M059J (cell line): ENCODE data around the gene PYROXD2. TPM values are rescaled to one million over a fixed set of nuclear protein-coding genes. Genes with fewer than 3 reads are reported as not detected.

Experiments used
- DNase-seq: peaks from one replicate; pipeline ENCODE4 v3.0.0-alpha.2; 2012; ENCODE audit warnings: low read depth
- total RNA-seq: library from RNA; depleted of rRNA; stranded (reverse); fragments of >200 nt; shearing (Covaris generic); gene quantifications from 2 replicates; pipeline ENCODE4 v1.2.3, GENCODE V29; 2014

The PYROXD2 gene
- total RNA-seq, 1 experiment from 2014 or later, result 1.0 TPM

GRCh38 chr10:98394851-98395440 is 20.0 kb downstream of the PYROXD2 start:
- no peak for DNase-seq

GRCh38 chr10:98391578-98391991 is 23.4 kb downstream of the PYROXD2 start:
- DNase-seq, result no peak

DNA sequence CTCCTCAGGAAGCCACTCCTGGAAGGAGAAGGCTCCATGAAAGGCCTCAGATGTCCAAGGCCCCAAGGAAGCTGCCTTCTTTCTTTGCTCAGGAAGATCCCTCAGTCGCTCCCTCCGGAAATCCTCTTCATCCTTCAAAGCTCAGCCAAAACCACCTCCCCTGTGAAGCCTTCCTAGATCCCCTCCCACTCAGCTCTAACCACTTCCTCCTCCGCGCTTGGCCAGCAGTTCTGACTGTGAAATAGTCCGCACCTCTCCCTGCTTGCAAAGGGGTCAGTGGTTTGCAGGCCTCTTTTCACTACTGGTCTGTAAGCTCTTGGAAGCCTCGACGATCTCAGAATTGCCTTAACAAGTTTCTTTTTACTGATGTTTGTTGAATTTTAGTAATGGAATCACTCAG is 23.9 kb downstream of the PYROXD2 start:
- no peak for DNase-seq

GRCh38 chr10:98390406-98390805 is 24.6 kb downstream of the PYROXD2 start:
- DNase-seq, result no peak

GRCh38 chr10:98389398-98389797 is 25.6 kb downstream of the PYROXD2 start:
- no peak for DNase-seq

DNA sequence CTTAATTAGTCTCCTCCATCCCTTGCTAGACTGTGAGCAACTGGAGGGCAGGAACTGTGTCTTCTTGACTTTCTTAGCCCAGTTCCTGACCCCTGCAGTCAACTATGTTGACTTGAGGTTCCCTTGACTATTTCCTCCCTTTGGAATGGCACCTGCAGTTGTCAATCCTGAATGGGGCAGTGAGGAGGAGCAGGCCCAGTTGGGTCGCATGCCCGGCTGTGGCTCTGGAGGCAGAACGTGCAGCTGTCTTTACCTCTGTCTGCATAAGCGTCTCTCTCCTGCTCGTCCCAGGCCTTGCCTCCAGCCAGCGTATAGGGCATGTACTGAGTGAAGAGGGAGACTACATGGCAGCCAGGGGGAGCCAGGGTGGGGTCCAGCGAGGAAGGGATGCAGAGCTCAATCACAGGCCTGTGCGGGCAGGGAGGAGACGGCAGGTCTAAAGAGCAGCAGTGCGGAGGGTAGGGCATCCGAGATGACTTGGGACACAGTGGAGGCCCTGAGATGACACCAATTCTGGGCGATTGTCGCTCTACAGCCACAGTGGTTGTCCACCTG is 26.8 kb downstream of the PYROXD2 start:
- DNase-seq, result no peak

DNA sequence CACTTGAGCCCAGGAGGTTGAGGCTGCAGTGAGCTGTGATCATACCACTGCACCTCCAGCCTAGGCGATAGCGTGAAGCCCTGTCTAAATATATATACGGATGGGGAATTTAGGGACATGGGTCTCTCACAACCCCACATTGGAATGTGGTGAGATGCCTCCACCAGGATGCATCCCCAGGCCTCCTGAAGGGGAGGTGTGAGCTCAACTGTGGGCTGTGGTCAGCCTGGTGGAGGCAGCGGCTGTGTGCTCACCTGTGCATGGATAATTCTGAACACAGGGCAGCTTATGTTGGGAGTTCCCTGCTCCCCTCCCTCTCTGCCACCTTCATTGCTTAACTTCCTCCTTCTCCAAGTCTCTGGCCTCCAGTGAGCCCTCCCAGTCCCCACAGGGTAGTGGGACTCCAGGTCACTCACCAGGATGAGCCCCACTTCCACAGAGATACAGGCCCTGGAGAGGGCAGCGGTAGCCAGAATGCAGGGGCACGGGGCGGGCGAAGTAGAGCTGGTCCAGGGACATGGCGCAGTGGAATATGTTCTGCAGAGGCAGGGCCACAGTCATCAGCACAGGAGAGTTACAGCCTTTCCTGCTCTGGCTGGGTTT is 30.4 kb downstream of the PYROXD2 start:
- DNase-seq, result no peak

- no peak for DNase-seq
These were observed 31.1 kb downstream of the PYROXD2 start for GRCh38 chr10:98383869-98384268.

DNA sequence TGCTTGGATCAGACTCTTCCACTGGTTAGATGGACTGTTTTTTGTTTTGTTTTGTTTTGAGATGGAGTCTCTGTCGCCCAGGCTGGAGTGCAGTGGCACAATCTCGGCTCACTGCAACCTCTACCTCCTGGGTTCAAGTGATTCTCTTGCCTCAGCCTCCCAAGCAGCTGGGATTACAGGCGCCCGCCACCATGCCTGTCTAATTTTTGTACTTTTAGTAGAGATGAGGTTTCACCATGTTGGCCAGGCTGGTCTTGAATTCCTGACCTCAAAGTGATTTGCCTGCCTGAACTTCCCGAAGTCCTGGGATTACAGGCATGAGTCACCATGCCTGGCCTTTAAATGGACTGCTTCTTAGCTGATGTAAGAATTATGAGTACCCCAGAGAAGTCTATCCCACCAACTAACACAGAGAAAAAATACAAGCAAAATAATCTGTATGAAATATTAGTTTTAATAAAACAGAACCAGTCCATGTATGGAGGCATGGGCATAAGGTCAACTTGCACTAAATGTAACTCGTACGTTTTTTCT is 31.8 kb downstream of the PYROXD2 start:
- peak; percentile 77 for DNase-seq

DNA sequence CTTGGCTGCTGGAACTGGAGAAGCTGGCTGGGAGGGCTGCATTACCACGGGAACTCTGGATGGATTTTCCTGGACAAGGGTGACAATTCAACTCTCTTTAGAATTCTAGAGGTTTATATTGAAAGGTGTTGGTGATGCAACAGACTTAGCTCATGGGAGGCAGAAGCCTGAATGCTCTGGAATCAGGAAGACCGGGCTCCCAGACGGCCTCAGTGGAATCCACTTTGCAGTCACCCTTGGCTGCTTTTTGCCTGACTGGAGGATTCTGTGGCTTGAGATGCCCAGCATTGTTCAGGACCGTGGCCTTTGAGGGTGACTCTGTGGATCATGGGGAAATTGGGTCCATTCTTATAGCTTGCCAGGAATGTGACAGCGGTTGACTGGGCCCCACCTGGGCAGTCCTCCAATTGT is 32.3 kb downstream of the PYROXD2 start:
- DNase-seq, result no peak

DNA sequence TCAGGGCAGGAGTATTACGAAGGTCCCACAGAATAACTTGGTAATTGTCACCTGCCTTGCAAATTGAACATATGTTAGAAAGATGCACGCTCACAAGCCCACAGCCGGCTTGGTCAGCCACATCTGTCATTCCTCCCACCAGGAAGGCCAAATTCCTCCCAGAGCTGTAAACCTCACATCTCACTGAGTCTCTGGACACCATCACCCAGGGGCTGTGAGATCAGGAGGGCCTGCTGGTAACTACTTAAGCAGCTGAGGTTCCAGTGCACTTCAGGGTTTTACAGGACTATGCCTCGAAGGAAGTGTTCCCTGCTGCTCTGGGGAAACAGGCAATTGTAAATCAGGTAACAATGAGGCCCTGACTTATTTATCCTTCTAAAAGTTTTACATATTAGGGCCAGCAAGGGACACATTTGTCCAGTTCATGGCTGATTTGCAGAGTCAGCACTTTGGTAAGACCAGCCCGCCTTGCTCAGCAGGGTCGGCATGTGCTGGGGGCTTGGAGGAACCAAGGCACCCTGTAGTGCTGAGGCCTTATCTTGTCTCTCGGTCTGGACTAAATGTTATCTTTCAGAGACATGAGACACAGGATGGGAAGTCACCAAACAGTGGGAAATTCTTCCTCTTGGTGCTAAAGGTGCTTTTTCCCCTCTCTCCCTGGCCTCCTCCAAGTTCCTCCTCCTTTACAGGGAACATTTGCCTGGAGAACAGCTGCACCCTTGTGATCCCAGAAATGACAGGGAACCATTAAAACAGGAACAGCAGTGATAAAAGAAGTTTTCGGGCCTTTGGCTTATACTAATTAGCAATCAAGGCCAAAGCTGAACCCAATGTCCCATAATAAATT is 34.3 kb downstream of the PYROXD2 start:
- DNase-seq, result no peak

DNA sequence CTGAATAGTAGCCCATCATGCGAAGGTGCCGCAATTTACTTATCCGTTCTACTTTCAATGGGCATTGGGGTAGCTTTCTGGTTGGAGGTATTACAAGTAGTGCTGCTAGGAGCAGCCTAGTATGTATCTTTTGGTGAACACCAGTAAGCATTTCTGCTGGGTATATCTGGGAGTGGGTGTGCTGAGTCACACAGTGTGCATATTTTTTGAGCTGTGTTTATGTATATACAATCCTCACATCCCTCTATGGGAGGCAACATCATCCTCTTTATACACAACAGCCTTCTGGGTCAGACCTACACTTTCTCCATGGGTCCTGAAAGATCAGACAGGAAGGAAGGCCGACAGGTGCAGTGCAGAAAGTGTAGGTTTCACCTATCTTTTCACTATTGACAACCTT is 36.3 kb downstream of the PYROXD2 start:
- no peak for DNase-seq

DNA sequence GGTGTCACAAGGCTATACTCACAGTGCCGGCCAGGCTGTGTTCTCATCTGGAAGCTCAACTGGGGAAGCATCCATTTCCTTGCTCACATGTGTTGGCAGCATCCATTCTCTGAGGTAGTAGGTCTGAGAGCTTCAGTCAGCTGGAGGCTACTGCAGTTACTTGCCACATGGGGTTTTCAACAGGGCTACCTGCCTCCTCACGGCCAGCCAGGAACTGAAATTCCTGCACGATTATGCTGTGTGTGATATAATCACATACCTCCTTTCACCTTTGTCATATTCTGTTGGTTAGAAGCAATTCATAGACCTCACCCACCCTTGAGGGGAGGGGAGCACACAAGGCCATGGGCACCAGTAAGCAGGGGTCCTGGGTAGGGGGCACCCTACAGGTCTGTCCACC is 37.4 kb downstream of the PYROXD2 start:
- no peak for DNase-seq

GRCh38 chr10:98377001-98377400 is 38.0 kb downstream of the PYROXD2 start:
- DNase-seq, result no peak

- DNase-seq, result peak; percentile 30
These were observed 38.5 kb downstream of the PYROXD2 start for GRCh38 chr10:98376485-98376884.

DNA sequence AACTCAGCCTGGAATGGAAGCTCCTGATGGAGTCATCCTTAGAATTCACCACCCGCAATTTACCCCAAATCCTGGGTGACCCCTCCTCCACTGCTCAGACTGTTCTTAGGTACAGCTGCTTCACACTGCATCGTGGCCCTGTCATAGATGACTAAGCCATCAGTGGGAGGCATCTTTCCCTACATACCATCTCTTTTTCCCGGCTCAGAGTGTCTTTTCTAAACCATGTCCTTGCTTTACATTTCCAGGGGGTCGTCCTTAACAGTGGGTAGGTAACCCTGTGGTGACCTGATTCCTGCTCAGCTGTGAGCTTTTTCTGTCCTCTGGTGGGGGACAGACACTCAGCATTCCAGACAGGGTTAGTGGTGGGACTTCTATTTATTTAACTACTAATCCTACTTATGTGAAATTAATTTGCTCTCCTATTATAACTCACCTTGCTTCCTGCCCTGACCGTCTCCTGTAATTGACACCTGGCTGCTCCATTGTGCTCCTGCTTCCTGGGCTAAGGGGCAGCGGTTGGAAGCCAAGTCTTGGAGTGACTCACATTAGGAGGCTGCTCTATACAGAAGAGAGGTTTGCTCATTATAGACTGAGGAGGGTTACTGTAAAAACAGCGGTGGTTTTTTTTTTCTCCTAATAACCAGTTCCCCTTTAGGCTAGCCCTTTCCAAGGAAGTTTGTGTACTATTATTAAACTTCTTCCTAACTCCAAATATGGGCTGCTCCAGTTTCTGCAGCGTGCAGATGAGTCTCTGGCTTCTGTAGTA is 40.6 kb downstream of the PYROXD2 start:
- DNase-seq, result peak; percentile 70

DNA sequence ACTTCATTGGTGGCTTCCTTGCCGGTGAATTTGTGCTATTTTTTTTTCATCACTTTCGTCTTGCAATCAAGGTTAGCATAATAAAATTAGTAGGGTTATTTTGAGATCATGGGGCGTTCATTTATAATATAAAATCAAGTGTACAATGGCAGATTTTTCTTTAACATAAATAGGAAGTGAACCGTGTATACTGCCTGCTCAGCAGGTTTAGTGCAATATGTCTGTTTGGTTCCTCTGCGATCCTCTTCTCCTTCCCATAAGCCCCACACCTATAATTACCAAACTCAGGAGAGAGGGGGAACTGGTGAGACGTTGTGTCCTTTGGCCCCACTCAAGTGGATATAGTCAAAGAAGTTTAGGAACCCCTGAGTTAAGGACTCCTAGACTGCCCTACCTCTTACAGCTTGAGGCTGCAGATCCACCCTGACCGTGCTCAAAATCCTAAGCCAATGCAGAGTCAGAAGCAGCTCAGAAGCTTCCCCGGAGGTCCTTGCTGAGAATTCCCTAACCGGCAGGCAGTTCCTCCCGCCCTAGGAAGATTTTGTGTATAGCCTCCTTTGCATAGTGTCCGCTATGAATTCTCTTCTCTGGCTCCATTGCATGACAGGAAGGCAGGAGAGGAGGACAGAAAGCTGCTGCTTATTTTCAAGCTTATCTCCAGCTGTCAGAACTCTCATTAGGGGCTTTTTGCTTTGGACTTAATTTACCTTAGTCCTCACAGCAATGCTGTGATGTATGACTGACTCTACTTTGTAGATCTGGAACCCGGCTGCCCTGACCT is 41.5 kb downstream of the PYROXD2 start:
- no peak for DNase-seq

GRCh38 chr10:98370831-98371820 is 43.9 kb downstream of the PYROXD2 start:
- no peak for DNase-seq

DNA sequence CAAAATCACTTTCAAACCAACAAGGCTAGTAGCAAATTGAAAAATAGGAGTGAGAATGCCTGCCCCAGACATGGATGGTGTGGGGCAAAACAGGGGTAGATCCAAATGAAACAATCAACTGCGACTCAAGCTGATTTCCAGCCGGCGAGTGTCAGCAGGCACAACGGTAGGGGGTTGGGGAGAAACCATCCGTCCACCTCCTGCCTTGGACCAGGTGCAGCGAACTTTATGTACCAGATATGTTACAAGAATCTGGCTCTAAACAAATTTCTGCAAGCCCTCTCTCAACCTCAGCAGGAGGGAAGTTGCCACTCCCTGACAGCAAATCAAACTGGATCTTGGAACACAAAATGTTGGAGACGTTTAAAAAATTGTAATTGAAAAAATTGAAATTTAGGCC is 45.2 kb downstream of the PYROXD2 start:
- DNase-seq, result no peak

- no peak for DNase-seq
These were observed 46.3 kb downstream of the PYROXD2 start for GRCh38 chr10:98368644-98369043.
